ENCODE data around the gene ZMIZ1.

Gene ZMIZ1

DNA sequence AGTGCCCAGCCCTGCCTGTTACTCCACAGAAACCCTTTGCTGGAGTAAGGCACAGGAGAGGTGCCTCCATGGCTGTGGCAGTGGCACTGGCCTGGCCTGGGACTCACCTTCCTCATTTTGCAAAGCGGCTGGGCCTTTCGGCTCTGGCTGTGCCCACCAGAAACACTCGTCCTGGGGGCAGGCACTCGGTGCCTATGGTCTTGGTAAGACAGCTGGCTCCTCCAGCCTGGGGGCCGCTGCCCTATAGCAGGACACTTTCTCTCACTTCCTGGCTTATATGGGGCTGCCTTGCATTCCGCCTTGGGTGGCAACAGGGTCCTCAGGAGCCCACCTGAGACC lies 13.2 kb downstream of the ZMIZ1 start:
- DNase-seq (ENCODE audit: low spot score): no peak

DNA sequence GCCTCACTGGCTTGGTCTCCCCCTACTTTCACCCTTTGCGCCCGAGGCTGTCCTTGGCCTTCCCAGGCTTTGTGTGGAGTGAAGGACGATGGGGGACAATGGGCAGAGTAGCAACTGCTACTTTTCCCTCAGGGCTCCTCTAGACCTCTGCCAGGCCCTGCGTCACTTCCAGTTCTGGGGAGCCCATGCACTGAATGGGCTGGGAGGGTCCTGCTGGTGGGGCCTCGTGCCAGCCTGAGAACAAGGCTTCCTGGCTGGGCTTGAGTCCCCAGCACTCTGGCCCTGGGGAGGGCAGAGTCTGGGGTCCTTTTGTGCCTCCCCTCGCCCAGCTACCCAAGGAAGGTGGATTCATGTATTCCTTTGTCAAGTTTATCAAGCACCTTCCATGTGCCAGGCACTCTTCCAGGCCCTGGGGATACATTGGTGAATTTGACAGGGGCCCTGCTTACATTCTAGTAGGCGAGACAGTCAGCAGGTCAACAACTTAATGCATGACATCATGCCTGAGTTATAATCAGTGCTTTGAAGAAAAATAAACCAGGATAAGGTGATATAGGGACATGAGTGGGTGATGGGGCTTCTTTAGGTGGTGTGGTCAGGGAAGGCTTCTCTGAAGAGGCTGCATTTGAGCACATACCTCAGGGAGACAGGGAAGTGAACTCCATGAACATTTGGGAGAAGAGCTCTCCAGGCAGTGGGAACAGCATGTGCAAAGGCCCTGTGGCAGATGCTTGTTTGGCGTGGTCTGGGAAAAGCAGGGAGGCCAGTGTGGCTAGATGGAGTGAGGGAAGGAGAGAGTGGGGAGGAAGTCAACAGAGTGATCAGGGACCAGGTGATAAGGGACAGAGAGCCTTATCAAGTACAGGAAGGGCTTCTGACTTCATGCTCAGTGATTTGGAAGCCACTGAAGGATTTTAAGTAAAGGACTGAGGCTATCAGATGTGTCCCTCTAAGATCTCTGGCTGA lies 14.1 kb downstream of the ZMIZ1 start:
- no peak for DNase-seq (ENCODE audit: low spot score)

DNA sequence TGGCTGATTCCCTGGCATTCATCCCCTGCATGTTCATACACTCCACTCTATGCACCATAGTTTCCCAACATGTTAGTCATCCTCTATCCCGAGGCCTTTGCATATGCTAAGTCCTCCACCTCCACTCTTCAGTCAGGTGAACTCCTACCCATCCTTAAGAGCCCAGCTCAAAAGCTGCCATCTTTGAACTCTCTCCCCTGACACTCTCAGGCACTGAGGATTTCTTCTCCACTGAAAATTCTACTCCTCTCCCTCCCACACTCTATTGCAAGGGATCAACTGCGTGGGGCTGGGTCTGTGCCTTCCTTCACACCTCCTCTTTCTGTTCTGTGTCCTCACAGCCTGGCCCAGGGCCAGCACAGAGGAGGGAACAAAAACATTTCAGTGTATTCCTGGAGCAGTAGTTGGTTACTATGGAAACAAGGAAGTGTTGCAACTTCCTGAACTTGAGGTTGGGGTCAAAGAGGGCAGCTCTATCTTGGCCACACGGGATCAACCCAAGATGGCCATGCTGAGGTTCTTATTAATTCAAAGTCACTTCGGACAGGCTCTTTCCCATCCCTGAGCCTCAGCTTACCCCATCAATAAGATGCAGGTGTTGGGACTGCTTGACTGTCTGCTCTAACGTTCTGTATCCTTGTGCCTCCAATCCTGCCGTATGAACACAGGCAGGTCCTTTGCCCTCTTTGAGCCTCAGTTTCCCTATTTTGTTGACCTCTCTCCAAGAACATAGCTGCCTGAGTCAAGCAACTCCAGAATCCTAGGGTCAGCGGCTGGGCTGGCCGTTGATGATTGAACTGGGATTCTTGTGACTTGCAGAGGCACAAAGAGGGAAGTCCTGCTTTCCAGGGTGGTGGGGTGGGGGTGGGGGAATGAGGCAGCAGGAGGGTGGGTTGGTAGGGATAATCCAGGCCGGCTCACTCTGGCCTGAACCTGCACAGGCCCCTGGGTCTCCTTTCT lies 15.5 kb downstream of the ZMIZ1 start:
- DNase-seq (ENCODE audit: low spot score): peak; percentile 95

DNA sequence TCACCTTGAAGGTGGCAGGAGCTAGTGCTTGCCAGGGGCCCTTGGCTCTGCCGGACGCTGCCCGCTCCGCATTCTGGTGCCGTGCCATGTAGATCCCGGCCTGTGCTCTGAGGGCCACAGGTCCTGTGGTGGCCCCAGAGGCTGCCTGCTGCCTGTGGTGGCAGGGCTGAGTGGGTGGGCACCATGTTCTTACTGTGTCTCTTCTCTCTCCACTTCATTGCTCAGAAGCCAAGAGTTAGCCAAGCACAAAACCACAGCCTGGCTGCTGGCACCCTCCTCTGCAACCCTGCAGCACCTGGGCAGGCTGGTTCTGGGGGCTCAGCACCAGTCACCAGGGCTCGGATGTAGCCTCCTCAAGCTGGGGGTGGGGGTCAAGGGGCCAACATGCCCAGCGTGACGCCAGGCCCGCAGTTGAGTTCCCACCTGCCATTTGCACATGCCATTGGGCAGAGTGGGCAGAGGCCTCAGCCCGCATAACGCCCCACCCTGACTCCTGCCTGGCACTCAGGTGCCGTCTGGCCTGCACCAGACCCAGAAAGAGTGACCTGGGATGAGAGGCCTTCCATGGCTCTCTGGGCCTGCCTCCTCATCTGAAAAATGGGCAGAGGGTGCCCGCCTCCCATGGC lies 16.3 kb downstream of the ZMIZ1 start:
- peak; percentile 85 for DNase-seq (ENCODE audit: low spot score)

DNA sequence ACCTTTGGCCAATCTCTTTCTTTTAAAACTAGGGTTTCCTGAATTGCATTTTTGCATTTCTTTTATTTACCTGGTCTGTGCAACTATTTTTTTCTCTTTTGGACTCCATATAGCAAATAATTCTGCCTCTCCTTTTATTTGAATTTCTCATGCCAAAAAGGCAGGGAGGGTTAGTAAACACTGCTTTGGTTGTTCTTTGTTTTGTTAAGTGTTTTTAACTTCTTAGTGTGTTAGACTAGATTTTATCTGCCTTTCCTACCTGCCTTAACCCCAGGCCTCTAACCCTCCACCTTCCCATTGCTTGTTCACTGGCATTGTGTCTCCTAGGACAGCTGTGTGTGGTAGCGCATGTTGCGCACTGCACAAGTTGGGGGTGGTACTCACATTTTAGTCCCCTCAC lies 18.1 kb downstream of the ZMIZ1 start:
- no peak for DNase-seq (ENCODE audit: low spot score)

DNA sequence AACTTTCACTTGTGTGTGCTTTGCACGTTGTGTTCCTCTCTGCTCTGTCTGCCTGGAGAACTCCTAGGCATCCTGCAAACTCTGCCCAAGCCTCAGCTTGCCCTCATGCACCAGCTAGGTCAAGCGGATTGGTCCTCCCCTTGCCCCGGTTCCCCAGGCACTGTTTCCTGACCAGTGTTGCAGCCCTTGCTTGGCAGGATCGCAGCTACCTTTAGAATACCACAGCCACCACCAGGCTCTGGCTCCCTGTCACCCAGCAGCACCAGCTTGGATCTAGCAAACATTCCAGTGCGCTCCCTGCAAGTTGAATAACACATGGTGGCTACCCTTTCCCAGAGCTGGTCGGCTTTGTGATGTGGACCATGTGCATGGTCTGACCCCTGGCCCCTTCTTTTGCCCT lies 19.0 kb downstream of the ZMIZ1 start:
- DNase-seq (ENCODE audit: low spot score): no peak

DNA sequence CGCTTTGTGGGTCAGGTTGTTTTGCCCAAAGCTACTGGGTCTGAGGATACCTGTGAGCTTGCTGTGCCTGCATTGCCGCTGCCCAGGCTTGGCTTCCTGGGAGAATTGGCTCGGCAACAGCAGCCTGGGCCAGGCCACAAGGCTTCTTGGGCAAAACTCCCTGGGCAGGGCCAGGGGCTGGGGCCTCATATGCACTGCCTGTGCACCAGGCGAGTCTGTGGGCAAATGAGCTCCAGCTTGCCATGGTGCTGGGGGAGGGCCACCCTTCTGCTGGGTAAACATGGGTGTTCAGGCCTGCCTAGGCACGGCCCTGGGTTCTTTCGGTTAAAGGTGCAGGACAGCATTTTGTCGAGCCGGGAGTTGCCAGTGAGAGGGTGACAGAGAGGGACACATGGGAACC lies 19.4 kb downstream of the ZMIZ1 start:
- DNase-seq (ENCODE audit: low spot score): no peak

DNA sequence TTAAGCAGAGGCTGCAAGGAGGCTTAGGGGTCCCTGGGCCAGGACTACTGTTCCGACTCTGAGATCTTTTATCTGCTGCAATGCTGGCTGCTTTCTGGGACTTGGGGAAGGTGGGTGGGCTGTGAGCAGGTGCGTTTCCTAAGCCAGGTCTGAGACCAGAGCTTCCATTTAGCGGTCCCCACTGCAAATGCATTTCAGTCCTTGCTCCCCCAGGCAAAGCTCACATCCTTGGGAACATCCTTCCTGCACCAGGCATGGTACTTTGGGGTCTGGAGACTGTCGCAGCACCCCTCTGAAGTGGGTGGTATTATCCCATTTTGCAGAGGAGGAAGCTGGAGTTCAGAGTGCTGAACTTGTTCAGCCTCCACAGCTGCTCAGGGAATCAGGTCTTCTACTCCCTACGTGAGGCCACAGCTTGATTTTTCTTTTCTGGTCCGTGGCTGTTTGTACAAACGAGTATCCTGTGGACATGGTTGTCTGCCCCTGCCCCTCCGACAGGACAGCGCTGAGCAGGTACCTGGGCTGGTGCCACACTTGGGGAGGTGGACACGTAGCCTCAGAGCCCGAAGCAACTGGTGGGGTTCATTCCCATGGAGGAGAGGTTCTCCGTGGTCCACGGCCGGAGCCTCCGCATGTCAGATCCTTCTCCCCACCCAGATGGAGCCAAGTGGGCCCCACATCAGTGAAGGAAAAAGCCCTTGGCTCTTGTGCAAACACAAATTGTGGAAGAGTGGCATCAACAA lies 20.0 kb downstream of the ZMIZ1 start:
- no peak for DNase-seq (ENCODE audit: low spot score)

DNA sequence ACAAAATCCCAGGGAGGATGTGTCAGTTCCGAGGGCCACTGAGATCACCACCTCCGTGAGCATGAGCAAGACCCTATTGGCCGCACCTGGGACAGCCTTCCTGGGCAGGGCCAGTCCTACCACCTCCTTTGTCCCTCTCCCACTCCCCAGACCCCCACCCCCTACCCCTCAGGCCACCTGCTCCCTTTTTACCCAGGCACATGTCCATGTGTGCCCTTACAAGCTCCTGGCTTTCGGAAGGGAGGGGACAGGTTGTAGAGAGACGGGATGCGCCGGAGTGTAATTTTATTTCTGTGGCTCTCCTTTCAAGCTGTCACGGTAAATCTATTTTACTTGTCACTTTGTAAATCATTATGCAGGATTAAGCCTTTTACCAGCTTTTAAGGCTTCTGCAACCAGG lies 20.9 kb downstream of the ZMIZ1 start:
- DNase-seq (ENCODE audit: low spot score): no peak

DNA sequence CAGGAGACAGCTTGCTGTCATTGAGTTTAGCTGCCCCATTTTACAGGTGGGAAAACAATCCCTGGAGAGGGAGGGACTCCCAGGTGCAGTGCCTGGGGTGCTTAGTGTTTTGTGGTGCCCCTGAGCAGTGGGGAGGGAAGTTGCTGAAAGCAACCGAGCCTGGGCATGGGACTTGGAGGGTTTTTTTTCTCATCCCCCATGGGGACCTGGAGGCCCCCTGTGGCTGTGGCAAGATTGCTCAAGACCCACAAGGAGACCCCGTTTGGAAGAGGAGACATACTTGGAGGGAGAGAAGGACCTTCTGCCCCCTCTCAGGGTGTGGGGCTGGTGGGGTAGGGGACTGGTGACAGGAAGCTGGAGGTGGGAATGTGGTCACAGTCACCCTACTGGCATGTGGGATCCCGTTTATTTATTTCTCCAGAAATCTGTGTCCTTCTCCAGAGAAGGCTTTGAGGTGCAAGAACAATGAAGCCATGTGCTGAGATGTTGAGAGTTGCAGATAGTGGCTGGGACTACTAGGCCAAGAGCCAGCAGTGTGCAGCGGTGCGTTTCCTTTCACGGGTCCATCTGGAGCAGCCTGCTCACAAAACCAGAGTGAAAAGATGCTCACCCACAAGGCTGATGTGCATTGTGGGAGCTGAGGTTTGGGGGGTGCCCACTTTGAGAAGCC lies 21.5 kb downstream of the ZMIZ1 start:
- DNase-seq (ENCODE audit: low spot score): peak; percentile 42

DNA sequence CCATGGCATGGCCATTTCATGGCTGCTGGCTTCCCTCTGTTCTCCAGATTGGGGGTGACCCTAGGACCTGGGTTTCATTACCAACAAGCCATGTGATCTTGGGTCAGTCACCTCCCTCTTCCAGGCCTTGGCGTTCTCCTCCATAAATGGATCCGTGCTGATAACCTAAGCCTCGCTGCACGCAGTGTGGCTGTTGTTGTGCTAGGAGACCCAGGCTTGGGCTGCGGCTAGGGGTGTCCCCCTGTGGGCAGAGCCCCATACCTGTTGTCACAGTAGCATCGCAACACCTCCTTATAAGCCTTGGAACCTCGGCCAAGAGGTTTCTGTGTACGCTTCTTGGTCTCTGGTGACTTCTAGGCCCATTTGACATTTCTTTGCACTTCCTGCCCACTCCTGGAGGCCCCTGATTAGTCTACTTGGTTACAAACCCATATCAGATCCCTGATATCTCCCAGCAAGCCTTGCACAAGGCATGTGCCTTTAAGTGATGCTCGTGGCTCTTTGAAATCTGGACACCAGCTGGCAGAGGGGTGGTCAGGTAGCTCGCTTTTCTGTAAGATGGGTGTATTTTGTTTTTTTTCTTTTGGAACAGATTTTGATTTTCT lies 23.6 kb downstream of the ZMIZ1 start:
- no peak for DNase-seq (ENCODE audit: low spot score)

DNA sequence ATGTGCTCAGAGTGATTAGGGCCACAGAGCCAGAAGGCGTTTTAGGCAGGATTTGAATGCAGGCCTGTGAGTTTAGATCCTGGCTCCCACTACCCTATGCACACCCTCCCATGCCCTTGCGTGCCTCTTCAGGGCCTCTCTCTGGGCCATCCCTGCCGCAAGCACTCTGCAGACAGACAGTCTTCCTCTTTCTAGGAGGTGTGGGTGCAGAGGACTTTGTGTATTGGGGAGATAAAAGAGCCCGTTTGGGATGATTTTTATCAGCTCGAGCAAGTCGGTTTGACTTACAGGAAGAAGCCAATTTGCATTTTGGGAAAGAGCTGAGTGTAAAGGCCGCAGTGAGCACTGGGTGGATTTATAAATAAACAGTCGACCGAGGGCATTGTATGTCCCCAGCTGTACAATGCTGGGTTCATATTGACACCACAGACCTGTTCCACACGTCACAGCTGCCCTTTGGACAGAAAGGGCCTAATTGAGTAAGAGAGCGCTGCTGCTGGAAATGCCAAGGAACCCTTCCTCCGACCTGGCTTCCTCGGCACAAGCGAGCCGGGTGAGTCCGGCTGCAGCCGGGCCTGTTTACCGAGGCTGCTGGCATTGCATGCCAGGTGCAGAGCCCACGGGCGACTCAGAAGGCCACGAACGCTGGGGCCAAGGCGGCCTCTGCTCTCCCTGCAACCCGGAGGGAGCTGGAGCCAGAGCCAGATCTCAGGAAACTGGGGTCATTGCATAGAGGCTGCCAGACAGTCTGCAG lies 25.1 kb downstream of the ZMIZ1 start:
- no peak for DNase-seq (ENCODE audit: low spot score)

DNA sequence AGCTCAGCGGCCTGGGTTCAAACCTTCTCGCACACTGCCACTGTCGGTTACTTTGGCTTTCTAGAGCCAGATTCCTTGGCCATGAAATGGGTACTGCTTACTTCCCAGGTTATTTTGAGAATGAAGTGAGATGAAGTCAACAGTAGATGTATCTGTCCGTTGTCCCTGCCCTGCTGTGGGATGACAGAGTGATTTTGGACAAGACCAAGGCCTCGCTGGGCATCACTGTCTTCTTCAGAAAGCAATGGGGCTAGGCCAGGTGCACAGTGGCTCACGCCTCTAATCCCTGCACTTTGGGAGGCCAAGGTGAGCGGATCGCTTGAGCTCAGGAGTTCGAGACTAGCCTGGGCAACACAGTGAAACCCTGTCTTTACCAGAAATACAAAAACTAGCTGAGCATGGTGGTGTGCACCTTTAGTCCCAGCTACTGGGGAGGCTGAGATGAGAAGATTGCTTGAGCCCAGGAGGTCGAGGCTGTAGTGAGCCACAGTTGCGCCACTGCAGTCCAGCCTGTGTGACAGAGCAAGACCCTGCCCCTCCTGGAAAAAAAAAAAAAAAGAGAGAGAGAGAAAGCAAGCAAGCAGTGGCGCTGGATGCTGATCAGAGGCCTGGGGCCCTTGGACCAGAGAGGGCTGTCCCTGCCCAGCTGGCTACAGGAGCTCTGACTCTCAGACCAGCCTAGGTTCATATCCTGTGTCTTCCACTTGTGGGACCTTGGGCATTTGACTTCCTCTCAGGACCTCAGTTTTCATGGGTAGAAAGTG lies 25.8 kb downstream of the ZMIZ1 start:
- DNase-seq (ENCODE audit: low spot score): no peak

DNA sequence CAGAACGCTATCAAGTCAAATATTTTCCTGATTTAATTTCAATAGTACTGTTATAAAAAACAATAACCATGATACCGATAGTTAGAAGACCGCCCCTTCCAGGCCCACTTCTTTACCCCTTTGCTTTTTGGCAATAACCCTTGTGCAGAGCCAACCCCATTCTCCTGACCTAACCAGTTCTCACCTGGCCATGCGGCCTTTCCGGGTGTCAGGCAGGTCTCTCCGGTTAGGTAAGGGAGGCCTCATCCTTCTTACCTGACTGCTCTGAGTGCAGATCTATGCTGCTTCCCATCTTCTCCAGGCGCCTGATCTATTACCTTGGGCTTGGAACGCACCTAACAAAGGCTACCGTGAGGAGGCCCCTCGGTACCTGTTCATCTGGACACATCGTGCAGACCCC lies 26.6 kb downstream of the ZMIZ1 start:
- no peak for DNase-seq (ENCODE audit: low spot score)

DNA sequence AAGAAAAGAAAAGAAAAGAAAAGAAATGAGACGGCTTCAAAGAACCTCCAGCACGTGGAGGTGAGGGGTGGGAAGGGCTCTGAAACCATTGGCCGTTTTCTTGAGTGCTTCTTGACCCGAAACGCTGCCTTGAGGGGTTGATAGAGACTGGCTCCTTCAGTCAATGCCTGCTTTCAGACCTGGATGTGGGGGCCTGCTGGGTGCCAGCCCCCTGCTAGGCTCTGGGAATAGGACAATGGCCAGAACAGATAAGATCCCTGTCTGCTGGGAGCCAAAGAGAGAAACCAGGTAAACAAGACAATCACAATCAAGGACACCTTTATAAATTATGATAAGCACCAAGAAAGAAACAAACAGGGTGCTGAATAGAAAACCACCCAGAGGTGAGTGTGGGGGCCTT lies 27.7 kb downstream of the ZMIZ1 start:
- DNase-seq (ENCODE audit: low spot score): no peak

DNA sequence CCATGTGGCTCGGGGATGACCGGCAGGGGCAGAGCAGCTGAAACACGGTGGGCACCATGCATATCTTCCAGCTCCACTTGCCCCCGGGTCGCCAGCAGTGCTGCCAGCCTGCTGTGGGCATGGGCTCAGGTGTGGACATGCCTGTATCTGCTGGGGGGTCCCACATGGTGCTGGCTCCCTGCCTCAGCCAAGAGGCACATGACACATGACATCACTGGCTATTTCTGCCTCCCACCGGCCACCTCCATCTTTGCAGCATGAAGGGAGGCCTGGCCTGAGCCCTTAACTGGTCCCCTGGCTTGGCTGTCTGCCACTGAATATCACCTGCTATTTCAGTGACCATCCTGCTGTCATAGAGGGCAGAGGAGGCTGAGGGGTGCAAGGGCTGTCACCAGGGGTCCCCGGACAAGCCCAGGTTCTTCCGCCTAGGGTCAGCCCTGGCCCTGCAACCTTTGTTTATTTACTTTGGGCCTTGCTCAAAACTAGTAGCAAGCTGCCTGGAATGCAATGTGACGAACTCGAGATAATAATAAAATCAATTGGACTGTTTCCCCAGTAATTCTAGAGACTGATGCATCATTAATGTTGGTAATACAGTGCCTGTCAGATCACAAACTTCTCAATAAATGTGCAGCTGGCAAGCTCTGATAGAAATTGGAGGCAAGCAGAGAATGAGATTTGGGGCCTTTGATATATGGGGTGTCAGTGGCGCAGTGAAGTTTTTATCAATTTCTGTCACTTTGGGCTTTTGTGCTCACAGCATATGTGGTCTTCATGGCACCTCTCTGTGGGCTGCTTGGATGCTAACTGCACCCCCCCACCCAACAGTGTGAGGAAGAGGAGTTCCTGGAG lies 28.5 kb downstream of the ZMIZ1 start:
- DNase-seq (ENCODE audit: low spot score): no peak

DNA sequence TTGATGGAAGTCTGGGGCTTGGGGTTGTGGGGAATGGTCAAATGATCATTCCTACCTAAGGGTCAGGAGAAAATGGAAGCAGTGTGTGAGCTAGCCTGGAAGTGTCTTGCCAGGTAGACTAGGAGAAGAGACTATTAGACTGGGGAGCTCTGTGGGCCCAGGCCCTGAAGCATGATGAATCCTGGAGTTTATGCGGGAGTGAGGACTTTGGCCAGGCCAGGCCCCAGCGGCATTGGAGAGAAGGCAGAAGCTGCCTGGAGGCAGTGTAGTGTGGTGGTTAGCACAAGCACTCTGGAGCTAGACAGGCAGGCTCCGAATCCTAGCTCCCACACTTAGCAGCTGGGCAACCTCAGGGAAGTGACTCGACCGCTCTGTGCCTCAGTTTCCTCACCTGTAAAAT lies 29.3 kb downstream of the ZMIZ1 start:
- no peak for DNase-seq (ENCODE audit: low spot score)

DNA sequence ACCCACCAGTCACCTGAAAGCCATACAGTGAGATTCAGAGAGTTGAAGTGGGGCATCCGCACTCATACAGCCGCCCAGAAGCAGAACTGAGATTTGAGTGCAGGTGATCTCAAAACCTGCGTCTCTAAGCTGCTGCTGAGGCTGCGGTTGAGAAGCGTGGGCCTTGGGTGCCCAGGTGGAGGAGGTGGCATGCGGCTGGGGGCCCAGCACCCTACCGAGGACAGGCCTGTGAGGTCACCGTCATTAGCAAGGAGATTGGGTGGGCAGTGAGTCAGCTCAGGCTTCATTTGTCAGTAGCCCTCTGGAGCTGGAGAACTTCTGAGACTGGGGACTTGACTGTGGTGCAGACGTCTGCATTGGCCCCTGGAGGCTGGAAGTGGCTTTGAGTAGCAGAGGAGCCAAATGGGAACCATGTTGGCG lies 29.8 kb downstream of the ZMIZ1 start:
- peak; percentile 41 for DNase-seq (ENCODE audit: low spot score)
